Heart left ventricle (tissue), 16 donors: Measurements from ENCODE around the gene PIP5K1B. TPM values are rescaled to one million over a fixed set of nuclear protein-coding genes. Genes with fewer than 3 reads are reported as not detected.
"Not testable (repeated sequence)": the region's sequence is repeated elsewhere in the genome, so short reads cannot be mapped to it uniquely, and the experiment has no call there.

Experiments used
- ATAC-seq, 4 donors: fragments of 200-7000 bp; cut with Tn5 transposase; one replicate each; pipeline ENCODE4 v1.9.1; 2020 to 2022; ENCODE audit warnings: moderate library complexity in 4 of 4, mild to moderate bottlenecking in 3 of 4, moderate number of reproducible peaks in 1 of 4
- DNase-seq, 5 donors: peaks; one replicate each; pipeline ENCODE4 v3.0.0-alpha.2; 2020
- H3K27ac ChIP-seq, 12 donors: fragments of 200-600 bp; sonication (generic) in 4 of 12; one replicate each; pipeline versions ENCODE4 v1.5.0 to v1.8.0; 2016 to 2022; ENCODE audit warnings: mild to moderate bottlenecking in 2 of 12
- H3K27me3 ChIP-seq, 9 donors: fragments of 200-600 bp; sonication (generic) in 2 of 9; one replicate each; pipeline versions ENCODE4 v1.5.1 to v1.8.0; 2016 to 2022; ENCODE audit warnings: mild to moderate bottlenecking in 3 of 9
- H3K36me3 ChIP-seq, 9 donors: fragments of 200-600 bp; sonication (generic) in 2 of 9; one replicate each; pipeline versions ENCODE4 v1.5.0 to v1.8.0; 2018 to 2022; ENCODE audit warnings: mild to moderate bottlenecking in 2 of 9
- H3K4me1 ChIP-seq, 12 donors: fragments of 200-600 bp; sonication (generic) in 4 of 12; one replicate each; pipeline versions ENCODE4 v1.5.0 to v1.8.0; 2016 to 2022; ENCODE audit warnings: mild to moderate bottlenecking in 3 of 12
- H3K4me3 ChIP-seq, 12 donors: fragments of 200-600 bp; sonication (generic) in 4 of 12; one replicate each; pipeline versions ENCODE4 v1.5.0 to v1.8.0; 2017 to 2022; ENCODE audit warnings: mild to moderate bottlenecking in 9 of 12, moderate library complexity in 4 of 12
- H3K9me3 ChIP-seq, 12 donors: fragments of 200-600 bp; sonication (generic) in 4 of 12; one replicate each; pipeline versions ENCODE4 v1.5.0 to v1.8.0; 2016 to 2022; ENCODE audit warnings: mild to moderate bottlenecking in 1 of 12
- POLR2A ChIP-seq, 2 donors: fragments of 450-650 bp; IDR thresholded peaks; one replicate each; pipeline ENCODE4 v1.6.1; 2017; ENCODE audit warnings: antibody characterized with exemption in 2 of 2, mild to moderate bottlenecking in 2 of 2, moderate library complexity in 2 of 2
- WGBS, 4 donors: extraction: QIAGEN DNeasy Blood & Tissue Kit in 2 of 4; methylation state at CpG; one replicate each; pipeline versions ENCODE4 v1.1.5 to v1.1.7; 2013 to 2018; 5-methylcytosine and 5-hydroxymethylcytosine counted together
- intact Hi-C, 10 donors: fragments of 100-400 bp; cut with DNase I; formaldehyde crosslinking; loops; one replicate each; pipeline versions ENCODE4 v1.11.1 to v1.14.2; 2022
- polyA plus RNA-seq, 2 donors: library from polyadenylated mRNA; stranded (reverse); fragments of 200-250 nt; gene quantifications; one replicate each; pipeline ENCODE4 v1.2.3, GENCODE V29; 2013
- total RNA-seq, 9 donors: library from RNA; depleted of rRNA in 2 of 9; stranded (reverse); fragments of >200 nt in 2 of 9; fragmentation: NEBNext Ultra II Directional in 3 of 9; extraction: Animal tissue kit (Norgen Biotek cat#: 25700) in 3 of 9; gene quantifications; one replicate each; pipeline versions ENCODE4 v1.1.0 to v1.2.4, GENCODE V29; 2016 to 2023
- TF ChIP-seq, protein P1 (sequence below), 12 donors: fragments of 200-600 bp; sonication (generic) in 4 of 12; IDR thresholded peaks; one replicate each; pipeline versions ENCODE4 v1.5.0 to v1.8.0; 2018 to 2022; ENCODE audit warnings: antibody characterized with exemption in 12 of 12, mild to moderate bottlenecking in 5 of 12
- donor health status: ischemic (EF 13 %, LVEDD 7.1; RV severe dilation, severe dysfunction).
- donor health status: healthy with polysubstance abuse.
- donor health status: DM: no; HTN: yes; CAD: no.
- donor health status: DM: no; HTN: no; CAD: no.
- donor health status: ischemic (EF 25% LVEDD 6.9; RV normal size, moderate dysfunction).
- donor health status: ischemic (EF 25% LVEDD 5.7; RV mildly dilated, moderate dysfunction).
- donor health status: healthy.
- donor health status: DM: yes; HTN: yes; CAD: no.
- donor health status: ischemic (EF 35%, LVEDD 5.7; RV mildly dilated, moderate dysfunction).
- donor health status: nonischemic (EF 11% LVEDD 7.7; RV severe dilation, severe dysfunction).
- donor health status: DM: yes; HTN: yes; CAD: no.
- donor health status: PGD.
- donor health status: ischemic (EF 29% LVEDD 5.4; RV normal size, mild dysfunction).
- donor health status: nonischemic (EF 23%, LVEDD 6.1; RV moderate dilation, normal function).

Gene PIP5K1B
- total and polyA plus RNA-seq, 11 donors, result 8.6 to 68.0 (median 47.5) TPM

DNA sequence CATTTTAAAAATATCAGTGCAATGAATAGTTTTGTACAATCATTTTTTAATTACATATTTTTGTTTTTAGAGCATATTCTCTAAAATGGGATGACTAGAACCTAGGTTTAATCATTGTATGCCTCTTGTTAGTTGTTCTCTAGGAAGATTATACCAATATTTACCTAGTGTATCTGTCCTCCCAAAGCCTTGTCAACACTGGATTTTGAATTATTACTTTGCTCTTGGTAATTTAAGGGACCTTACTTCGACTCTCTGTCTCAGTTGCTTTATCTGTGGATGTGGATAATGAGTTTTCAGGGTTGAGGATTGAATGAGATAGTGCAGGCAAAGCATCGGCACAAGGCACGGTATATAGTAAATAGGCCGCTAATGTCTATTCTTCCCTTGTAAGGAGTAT, 10.9 kb upstream of the PIP5K1B start:
- 73 to 88% (median 81%) methylated on average over 4 of the region's 4 CpGs for WGBS, 4 donors
- TF ChIP-seq, protein P1, sequence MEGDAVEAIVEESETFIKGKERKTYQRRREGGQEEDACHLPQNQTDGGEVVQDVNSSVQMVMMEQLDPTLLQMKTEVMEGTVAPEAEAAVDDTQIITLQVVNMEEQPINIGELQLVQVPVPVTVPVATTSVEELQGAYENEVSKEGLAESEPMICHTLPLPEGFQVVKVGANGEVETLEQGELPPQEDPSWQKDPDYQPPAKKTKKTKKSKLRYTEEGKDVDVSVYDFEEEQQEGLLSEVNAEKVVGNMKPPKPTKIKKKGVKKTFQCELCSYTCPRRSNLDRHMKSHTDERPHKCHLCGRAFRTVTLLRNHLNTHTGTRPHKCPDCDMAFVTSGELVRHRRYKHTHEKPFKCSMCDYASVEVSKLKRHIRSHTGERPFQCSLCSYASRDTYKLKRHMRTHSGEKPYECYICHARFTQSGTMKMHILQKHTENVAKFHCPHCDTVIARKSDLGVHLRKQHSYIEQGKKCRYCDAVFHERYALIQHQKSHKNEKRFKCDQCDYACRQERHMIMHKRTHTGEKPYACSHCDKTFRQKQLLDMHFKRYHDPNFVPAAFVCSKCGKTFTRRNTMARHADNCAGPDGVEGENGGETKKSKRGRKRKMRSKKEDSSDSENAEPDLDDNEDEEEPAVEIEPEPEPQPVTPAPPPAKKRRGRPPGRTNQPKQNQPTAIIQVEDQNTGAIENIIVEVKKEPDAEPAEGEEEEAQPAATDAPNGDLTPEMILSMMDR (IDR thresholded peaks at IDR 0.05), result no peak
- no peak for TF ChIP-seq POLR2A (IDR thresholded peaks at IDR 0.05)
- no peak for ATAC-seq
- no peaks in the 10 kb centered on the region for H3K36me3 ChIP-seq
- intact Hi-C loops, result loop anchor here in 1 of 10 donors (5.0 to 10.0 kb wide), 2 partner anchors 59 to 97 kb away; no protein-coding TSS in a partner anchor
- H3K9me3 ChIP-seq, result no peaks in the 10 kb centered on the region
- no peak for DNase-seq
- H3K4me3 ChIP-seq, result no peak overlapping the region
- peaks cover 0 to 26% (median 6%) of the 10 kb centered on the region in 12 donors for H3K4me1 ChIP-seq
- H3K27ac ChIP-seq, result no peak overlapping the region
- no peaks in the 10 kb centered on the region for H3K27me3 ChIP-seq

GRCh38 chr9:68697851-68698250, 7.2 kb upstream of the PIP5K1B start:
- intact Hi-C loops, result loop anchor here in 3 of 10 donors (5.0 to 10.0 kb wide), 4 partner anchors 63 to 304 kb away; no protein-coding TSS in a partner anchor
- no peaks in the 10 kb centered on the region for H3K36me3 ChIP-seq
- no peaks in the 10 kb centered on the region for H3K27me3 ChIP-seq
- ATAC-seq (no peak), DNase-seq (no peak)
- no peaks in the 10 kb centered on the region for H3K9me3 ChIP-seq
- 39 to 53% (median 45%) methylated on average over 4 of the region's 4 CpGs for WGBS, 4 donors
- no peak overlapping the region for H3K27ac ChIP-seq
- H3K4me1 ChIP-seq, result peaks cover 0 to 7% (median 0%) of the 10 kb centered on the region in 12 donors
- H3K4me3 ChIP-seq, result no peak overlapping the region
- TF ChIP-seq, protein P1 (IDR thresholded peaks at IDR 0.05), result no peak
- no peak for TF ChIP-seq POLR2A (IDR thresholded peaks at IDR 0.05)

DNA sequence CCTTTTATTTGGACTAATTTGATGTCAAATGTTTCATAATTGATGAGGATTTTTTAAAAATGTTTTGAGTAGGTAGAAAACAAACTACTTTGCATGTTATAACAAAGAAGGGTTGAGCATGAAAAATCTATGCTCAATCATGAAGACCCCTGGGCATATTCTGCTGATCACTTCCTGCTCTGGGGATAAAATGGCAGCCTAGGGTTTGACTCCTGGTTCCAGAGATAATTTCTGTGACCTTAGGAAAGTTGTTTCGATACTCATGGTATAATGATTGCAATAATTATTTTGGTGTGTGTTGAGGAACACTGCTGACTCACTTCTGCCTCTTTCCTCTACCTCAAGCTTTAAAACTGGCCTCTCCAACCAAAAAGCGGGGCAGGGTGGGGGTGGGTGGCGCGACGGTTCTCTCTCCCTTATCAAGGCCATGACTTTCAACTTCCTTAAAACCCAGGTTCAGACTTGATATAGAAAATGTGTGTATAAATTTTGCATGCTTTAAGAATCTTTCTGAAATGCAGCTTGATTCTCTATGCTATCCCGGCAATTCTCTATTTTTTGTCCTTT, 6.0 kb upstream of the PIP5K1B start:
- intact Hi-C loops, result loop anchor here in 3 of 10 donors (5.0 to 10.0 kb wide), 4 partner anchors 64 to 303 kb away; no protein-coding TSS in a partner anchor
- Histone ChIP-seq H3K36me3 (no peaks in the 10 kb centered on the region), H3K27ac (no peak overlapping the region), H3K4me3 (no peak overlapping the region), H3K4me1 (peaks cover 0 to 7% (median 0%) of the 10 kb centered on the region in 12 donors), H3K27me3 (no peaks in the 10 kb centered on the region), H3K9me3 (no peaks in the 10 kb centered on the region)
- ATAC-seq (no peak), DNase-seq (no peak)
- 71 to 87% (median 79%) methylated on average over 6 of the region's 6 CpGs for WGBS, 4 donors
- TF ChIP-seq, protein P1 (IDR thresholded peaks at IDR 0.05), result no peak
- no peak for TF ChIP-seq POLR2A (IDR thresholded peaks at IDR 0.05)

DNA sequence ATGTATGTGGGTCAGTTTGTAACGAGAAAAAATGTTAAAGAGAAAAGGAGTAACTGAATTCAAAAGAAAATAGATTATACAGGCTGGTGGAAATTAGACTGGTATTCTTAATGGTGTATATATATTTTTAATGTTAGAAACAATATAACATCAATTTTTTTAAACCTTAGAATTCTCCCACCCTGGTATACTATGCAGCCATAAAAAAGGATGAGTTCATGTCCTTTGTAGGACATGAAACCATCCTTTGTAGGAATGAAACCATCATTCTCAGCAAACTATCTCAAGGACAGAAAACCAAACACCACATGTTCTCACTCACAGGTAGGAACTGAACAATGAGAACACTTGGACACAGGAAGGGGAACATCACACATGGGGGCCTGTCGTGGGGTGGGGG, 5.4 kb upstream of the PIP5K1B start:
- peaks cover 0 to 10% (median 1%) of the 10 kb centered on the region in 12 donors for H3K4me1 ChIP-seq
- not testable (repeated sequence) for H3K27me3 ChIP-seq, H3K4me3 ChIP-seq, H3K9me3 ChIP-seq, H3K36me3 ChIP-seq, DNase-seq, ATAC-seq, H3K27ac ChIP-seq
- WGBS, 4 donors, result 81 to 94% (median 87%) methylated on average over 2 of the region's 2 CpGs
- intact Hi-C loops, result loop anchor here in 8 of 10 donors (5.0 to 10.0 kb wide), 9 partner anchors 65 to 303 kb away; no protein-coding TSS in a partner anchor
